Lower lobe of right lung (tissue), 2 donors: ENCODE data around the gene DUSP1. TPM values are rescaled to one million over a fixed set of nuclear protein-coding genes. Genes with fewer than 3 reads are reported as not detected.
A peak's percentile ranks its signal among the peaks of the same experiment; 100 is the strongest.

Source experiments
- ATAC-seq, 2 donors: fragments of 200-7000 bp; cut with Tn5 transposase; one replicate each; pipeline ENCODE4 v1.9.1; 2020 to 2022; ENCODE audit warnings: mild to moderate bottlenecking in 2 of 2, moderate library complexity in 2 of 2
- DNase-seq: peaks from one replicate; pipeline ENCODE4 v3.0.0-alpha.2; 2020
- H3K27ac ChIP-seq: fragments of 200-600 bp; one replicate; pipeline ENCODE4 v1.8.0; 2022
- H3K27me3 ChIP-seq: fragments of 200-600 bp; one replicate; pipeline ENCODE4 v1.8.0; 2022; ENCODE audit warnings: low read depth
- H3K36me3 ChIP-seq: fragments of 200-600 bp; one replicate; pipeline ENCODE4 v1.8.0; 2022; ENCODE audit warnings: mild to moderate bottlenecking
- H3K4me1 ChIP-seq: fragments of 200-600 bp; one replicate; pipeline ENCODE4 v1.8.0; 2022
- H3K4me3 ChIP-seq: fragments of 200-600 bp; one replicate; pipeline ENCODE4 v1.8.0; 2022; ENCODE audit warnings: mild to moderate bottlenecking
- H3K9me3 ChIP-seq: fragments of 200-600 bp; one replicate; pipeline ENCODE4 v1.8.0; 2022
- CTCF ChIP-seq: fragments of 200-600 bp; IDR thresholded peaks from one replicate; pipeline ENCODE4 v1.8.0; 2022; ENCODE audit warnings: antibody characterized with exemption, mild to moderate bottlenecking
- intact Hi-C: fragments of 100-400 bp; cut with DNase I; formaldehyde crosslinking; loops from one replicate; pipeline ENCODE4 v1.11.0; 2022
- total RNA-seq: library from RNA; stranded (reverse); fragmentation: NEBNext Ultra II Directional; extraction: Animal tissue kit (Norgen Biotek cat#: 25700); gene quantifications from one replicate; pipeline ENCODE4 v1.2.1, GENCODE V29; 2021
- donor health status: DM: no; HTN: yes; CAD: no; lungs with severe emphysema.

The DUSP1 gene
- total RNA-seq, 1 donor from 2014 or later: 367 TPM

GRCh38 chr5:172736508-172737135 lies 34.4 kb downstream of the DUSP1 start:
- Histone ChIP-seq H3K4me3 (no peak overlapping the region), H3K4me1 (peaks cover 33% of the 10 kb centered on the region), H3K27ac (peak overlapping the region; percentile 46), H3K36me3 (no peaks in the 10 kb centered on the region), H3K9me3 (no peaks in the 10 kb centered on the region), H3K27me3 (no peaks in the 10 kb centered on the region)
- intact Hi-C loops: no loop called here
- DNase-seq (no peak), ATAC-seq (no peak)
- TF ChIP-seq CTCF: no peak

DNA sequence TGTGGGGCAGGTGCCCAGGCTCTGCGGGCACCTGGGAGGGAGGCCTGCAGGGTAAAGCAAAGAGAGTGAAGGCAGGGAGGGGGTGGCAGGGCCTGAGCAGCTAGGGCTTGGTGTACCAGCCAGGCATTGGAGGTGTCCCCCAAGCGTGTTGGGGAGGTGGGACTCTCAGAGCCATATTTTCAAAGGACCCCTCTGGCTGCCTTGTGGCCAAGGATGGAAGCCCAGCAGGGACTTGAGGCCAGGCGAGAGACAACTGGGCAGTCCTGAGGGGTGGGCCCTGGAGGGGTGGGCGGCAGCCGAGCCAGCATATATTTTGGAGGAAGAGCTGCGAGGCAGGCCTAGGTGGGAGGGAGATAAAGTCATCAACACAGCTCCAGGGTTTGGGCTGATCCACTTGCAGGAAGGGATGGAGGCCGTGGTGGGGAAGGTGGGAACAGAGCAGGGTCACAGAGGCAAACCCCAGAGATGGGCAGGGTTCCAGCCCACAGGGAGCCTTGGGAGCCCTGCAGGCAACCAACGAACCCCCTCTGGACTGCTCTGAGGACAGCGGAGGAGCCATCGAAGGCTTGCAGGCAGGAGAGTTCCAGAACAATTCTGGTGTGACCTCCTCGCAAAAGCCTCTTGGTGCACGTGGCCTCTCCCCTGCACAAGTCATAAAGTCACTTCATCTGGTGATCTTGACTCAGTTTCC lies 35.7 kb downstream of the DUSP1 start:
- DNase-seq: no peak
- Histone ChIP-seq H3K4me3 (no peak overlapping the region), H3K4me1 (peaks cover 30% of the 10 kb centered on the region), H3K27ac (peak overlapping the region; percentile 97), H3K27me3 (no peaks in the 10 kb centered on the region), H3K36me3 (no peaks in the 10 kb centered on the region), H3K9me3 (no peaks in the 10 kb centered on the region)
- intact Hi-C loops: no loop called here
- no peak for ATAC-seq
- TF ChIP-seq CTCF: no peak

DNA sequence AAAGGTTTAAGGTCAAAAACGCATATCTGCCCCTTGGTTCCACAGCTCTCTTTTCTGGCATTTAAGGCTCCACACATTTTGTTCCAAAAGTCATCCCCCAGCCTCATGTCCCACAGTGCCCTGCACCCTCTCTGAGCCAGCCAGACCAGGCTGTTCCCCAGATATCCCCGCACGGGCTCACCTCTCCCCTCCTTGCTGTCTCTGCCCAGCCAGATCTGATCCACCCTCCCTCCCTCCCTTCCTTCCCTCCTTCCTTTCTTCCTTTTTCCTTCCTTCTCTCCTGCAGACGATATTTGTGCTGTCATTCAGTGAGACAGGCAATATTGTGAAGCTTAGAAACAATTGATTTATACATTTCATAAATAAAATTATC lies 37.0 kb downstream of the DUSP1 start:
- ATAC-seq: peak; percentile 4 to 33
- intact Hi-C loops: no loop called here

DNA sequence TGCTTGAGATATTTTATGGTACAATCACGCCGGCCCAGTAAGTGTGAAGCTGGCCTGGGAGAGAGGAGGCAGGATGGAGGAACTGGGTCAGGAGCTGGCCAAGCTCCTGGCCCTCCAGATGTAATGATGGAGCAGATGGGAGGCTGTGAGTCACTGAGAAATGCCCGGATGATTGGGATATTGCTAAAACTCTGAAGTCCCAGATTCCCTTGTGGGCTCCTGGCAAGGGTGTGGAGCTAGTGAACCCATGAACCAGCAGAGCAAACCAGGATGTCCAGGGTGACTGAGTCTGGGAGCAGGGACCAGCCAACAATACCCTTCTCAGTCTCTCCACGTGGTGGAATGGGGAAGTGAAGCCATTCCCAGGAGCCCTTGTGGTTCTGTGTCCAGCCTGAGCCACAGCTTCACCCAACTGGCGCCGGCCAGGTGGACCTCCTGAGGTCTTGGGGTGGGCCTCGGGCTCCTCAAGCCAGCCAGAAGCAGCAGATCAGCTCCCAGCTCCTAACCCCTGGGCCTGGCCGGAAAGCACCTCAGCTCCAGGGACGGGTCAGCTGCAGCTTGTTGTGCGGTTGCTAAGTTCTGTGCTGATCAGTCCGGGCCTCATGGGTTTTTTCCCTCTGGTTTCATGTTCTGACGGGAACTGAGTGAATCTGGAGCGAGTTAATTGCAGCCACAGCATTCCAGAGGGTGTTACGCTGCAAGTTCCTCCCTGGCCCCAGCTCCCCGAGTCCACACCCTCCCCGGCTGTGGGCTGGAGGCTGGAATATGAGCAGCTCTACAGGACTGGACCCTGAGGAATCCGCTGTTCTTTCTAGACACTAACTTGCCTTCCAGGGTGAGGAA lies 37.6 kb downstream of the DUSP1 start:
- Histone ChIP-seq H3K9me3 (no peaks in the 10 kb centered on the region), H3K27ac (peak overlapping the region; percentile 97), H3K4me1 (peaks cover 30% of the 10 kb centered on the region), H3K27me3 (no peaks in the 10 kb centered on the region), H3K36me3 (no peaks in the 10 kb centered on the region), H3K4me3 (no peak overlapping the region)
- DNase-seq: peak; percentile 78
- peak; percentile 88 to 91 for ATAC-seq
- intact Hi-C loops: no loop called here
- no peak for TF ChIP-seq CTCF

More for the DNA sequence above, 37.0 kb downstream of the DUSP1 start:
- H3K27me3 ChIP-seq: no peaks in the 10 kb centered on the region
- no peaks in the 10 kb centered on the region for H3K9me3 ChIP-seq
- no peak for TF ChIP-seq CTCF
- no peaks in the 10 kb centered on the region for H3K36me3 ChIP-seq
- H3K27ac ChIP-seq: peak overlapping the region; percentile 97
- H3K4me1 ChIP-seq: peaks cover 30% of the 10 kb centered on the region
- no peak for DNase-seq
- H3K4me3 ChIP-seq: no peak overlapping the region

DNA sequence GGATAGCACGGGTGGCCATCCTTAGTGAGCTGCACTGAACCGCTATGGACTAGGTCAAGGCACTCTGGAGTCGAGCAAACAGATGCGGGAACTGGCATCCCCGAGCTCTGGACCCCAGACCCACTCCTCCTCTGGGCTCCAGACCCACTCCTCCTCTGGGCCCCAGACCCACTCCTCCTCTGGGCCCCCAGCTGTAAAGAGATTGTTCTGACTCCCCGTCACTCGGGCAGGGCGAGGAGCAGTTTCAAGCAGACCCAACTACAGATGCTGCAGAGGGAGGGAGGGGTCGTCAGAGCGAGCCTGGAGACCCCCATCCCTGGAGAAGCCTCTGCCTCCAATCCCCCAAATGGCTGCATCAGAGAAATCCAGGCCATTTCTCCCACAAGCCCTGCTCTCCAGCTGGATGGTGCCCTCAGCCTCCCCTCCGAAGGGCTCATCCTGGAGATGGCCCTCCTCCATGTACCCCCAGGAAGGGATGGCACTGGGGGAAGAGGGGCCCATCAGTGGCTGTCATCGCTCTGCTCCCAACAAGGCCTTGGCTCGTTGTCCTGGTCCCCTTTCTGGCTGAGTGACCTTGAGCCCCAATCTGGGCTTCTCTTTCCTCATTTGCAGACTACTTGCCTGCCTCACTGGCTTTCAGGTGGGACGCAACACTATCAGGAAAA lies 38.7 kb downstream of the DUSP1 start:
- peak overlapping the region; percentile 97 for H3K27ac ChIP-seq
- DNase-seq: no peak
- H3K4me1 ChIP-seq: peaks cover 30% of the 10 kb centered on the region
- no peaks in the 10 kb centered on the region for H3K9me3 ChIP-seq
- no peak for ATAC-seq
- intact Hi-C loops: no loop called here
- no peak for TF ChIP-seq CTCF
- H3K4me3 ChIP-seq: no peak overlapping the region
- H3K27me3 ChIP-seq: no peaks in the 10 kb centered on the region
- no peaks in the 10 kb centered on the region for H3K36me3 ChIP-seq
